ENCODE results near the gene RNU6-9. TPM values are rescaled to one million over a fixed set of nuclear protein-coding genes. Genes with fewer than 3 reads are reported as not detected.

Gene RNU6-9
- total RNA-seq, 4 donors from 2014 or later: not detected

GRCh38 chr19:932648-933552 lies 39.6 kb downstream of the RNU6-9 start:
- no peak overlapping the region for H3K27ac ChIP-seq
- no peaks in the 10 kb centered on the region for H3K27me3 ChIP-seq
- no peaks in the 10 kb centered on the region for H3K36me3 ChIP-seq
- TF ChIP-seq, protein P1, sequence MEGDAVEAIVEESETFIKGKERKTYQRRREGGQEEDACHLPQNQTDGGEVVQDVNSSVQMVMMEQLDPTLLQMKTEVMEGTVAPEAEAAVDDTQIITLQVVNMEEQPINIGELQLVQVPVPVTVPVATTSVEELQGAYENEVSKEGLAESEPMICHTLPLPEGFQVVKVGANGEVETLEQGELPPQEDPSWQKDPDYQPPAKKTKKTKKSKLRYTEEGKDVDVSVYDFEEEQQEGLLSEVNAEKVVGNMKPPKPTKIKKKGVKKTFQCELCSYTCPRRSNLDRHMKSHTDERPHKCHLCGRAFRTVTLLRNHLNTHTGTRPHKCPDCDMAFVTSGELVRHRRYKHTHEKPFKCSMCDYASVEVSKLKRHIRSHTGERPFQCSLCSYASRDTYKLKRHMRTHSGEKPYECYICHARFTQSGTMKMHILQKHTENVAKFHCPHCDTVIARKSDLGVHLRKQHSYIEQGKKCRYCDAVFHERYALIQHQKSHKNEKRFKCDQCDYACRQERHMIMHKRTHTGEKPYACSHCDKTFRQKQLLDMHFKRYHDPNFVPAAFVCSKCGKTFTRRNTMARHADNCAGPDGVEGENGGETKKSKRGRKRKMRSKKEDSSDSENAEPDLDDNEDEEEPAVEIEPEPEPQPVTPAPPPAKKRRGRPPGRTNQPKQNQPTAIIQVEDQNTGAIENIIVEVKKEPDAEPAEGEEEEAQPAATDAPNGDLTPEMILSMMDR (IDR thresholded peaks at IDR 0.05): no peak
- no peak for TF ChIP-seq POLR2A (IDR thresholded peaks at IDR 0.05)
- peaks cover 16 to 20% of the 10 kb centered on the region in 2 donors for H3K4me1 ChIP-seq
- DNase-seq: peak in 1 of 2 donors; percentile 34
- intact Hi-C loops (cut with DNase I): no loop called here
- H3K9me3 ChIP-seq: no peaks in the 10 kb centered on the region
- WGBS, 2 donors: 69 to 77% methylated on average over 28 to 45 of the region's 54 CpGs
- H3K4me3 ChIP-seq (replicated peaks in 1 of 3): no peak overlapping the region

DNA sequence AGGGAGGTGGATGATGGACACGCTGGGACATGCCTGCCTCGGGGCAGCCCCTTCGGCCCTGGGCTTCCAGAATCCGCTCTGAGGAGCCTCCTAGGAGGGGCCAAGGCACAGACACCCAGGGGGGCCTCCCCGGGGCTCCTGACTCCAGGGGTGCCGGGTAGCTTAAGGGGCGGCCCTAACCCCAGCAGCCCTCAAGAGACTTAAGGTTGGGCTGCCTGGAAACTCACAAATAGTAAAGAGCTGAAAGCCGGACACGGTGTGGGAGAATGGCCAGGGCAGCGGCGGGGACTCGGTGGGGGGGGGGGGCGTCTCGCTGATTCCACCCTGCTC lies 40.2 kb downstream of the RNU6-9 start:
- no peaks in the 10 kb centered on the region for H3K36me3 ChIP-seq
- no peak overlapping the region for H3K27ac ChIP-seq
- no peaks in the 10 kb centered on the region for H3K9me3 ChIP-seq
- no peak overlapping the region for H3K4me3 ChIP-seq (replicated peaks in 1 of 3)
- no peaks in the 10 kb centered on the region for H3K27me3 ChIP-seq
- peaks cover 16 to 20% of the 10 kb centered on the region in 2 donors for H3K4me1 ChIP-seq
- intact Hi-C loops (cut with DNase I): no loop called here
- WGBS, 2 donors: 62 to 81% methylated on average over 7 to 14 of the region's 14 CpGs
- no peak for DNase-seq
- no peak for TF ChIP-seq POLR2A (IDR thresholded peaks at IDR 0.05)
- TF ChIP-seq, protein P1 (IDR thresholded peaks at IDR 0.05): no peak

DNA sequence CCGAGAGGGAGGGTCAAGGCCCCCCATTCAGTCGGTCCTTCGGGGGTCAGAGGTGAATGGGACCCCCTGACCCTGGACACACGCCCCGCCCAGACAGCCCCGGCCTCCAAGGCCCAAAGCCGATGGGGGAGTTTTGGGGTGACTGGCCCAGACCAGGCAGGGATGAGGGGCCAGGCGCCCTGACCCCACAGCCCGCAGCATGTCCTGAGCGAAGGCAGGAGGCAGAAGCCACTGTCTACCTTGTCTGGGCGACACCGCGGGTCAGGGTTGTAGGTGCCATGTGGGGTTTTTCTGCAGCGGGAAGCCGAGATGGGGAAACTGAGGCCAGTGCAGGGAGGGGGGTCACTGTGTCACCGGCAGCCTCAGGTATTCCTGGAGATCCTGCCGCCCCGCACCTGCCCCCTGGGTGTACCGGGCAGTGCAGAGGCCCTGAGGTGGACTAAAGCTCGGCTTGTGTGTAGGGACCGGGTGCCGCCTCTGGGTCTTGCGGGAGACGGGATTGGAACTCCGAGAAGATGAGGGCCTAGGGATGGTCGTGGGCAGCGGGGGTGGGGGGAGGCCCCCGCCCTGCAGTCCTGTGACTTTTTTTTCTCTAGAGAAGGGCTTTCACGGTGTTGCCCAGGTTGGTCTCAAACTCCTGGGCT lies 41.0 kb downstream of the RNU6-9 start:
- DNase-seq: no peak
- Histone ChIP-seq H3K9me3 (no peaks in the 10 kb centered on the region), H3K27ac (peak overlapping the region; percentile 74 to 76 (median 76)), H3K27me3 (no peaks in the 10 kb centered on the region), H3K36me3 (no peaks in the 10 kb centered on the region), H3K4me1 (peaks cover 16 to 20% of the 10 kb centered on the region in 2 donors), H3K4me3 (replicated peaks in 1 of 3) (no peak overlapping the region)
- intact Hi-C loops (cut with DNase I): no loop called here
- 74 to 78% methylated on average over 21 to 26 of the region's 29 CpGs for WGBS, 2 donors
- TF ChIP-seq, protein P1 (IDR thresholded peaks at IDR 0.05): no peak
- no peak for TF ChIP-seq POLR2A (IDR thresholded peaks at IDR 0.05)

- H3K4me1 ChIP-seq: peaks cover 16 to 20% of the 10 kb centered on the region in 2 donors
- DNase-seq: peak; percentile 99
- 8 to 41% methylated on average over 6 to 17 of the region's 31 CpGs for WGBS, 2 donors
Observed at GRCh38 chr19:934865-935479, 41.7 kb downstream of the RNU6-9 start.

More at GRCh38 chr19:934865-935479, 41.7 kb downstream of the RNU6-9 start:
- intact Hi-C loops (cut with DNase I): no loop called here
- no peaks in the 10 kb centered on the region for H3K9me3 ChIP-seq
- H3K27ac ChIP-seq: peak overlapping the region; percentile 75 to 76 (median 76)
- TF ChIP-seq, protein P1 (IDR thresholded peaks at IDR 0.05): peak in 1 of 6 experiments; percentile 15
- peak in 1 of 2 donors; percentile 43 for TF ChIP-seq POLR2A (IDR thresholded peaks at IDR 0.05)
- no peaks in the 10 kb centered on the region for H3K36me3 ChIP-seq
- no peak overlapping the region for H3K4me3 ChIP-seq (replicated peaks in 1 of 3)
- H3K27me3 ChIP-seq: no peaks in the 10 kb centered on the region
